PC-9 (cell line): ENCODE results near the gene GATC.

ENCODE experiments used
- EZH2 ChIP-seq: fragments of 200-600 bp; sonication (generic); IDR thresholded peaks from 2 replicates; pipeline ENCODE4 v1.8.0; 2017; ENCODE audit warnings: antibody characterized with exemption, low read depth
- TF ChIP-seq, protein P1 (sequence below): fragments of 200-600 bp; sonication (generic); conservative IDR thresholded peaks from 2 replicates; pipeline ENCODE4 v1.6.1; 2017; ENCODE audit warnings: mixed run types, antibody characterized with exemption, mild to moderate bottlenecking, moderate library complexity

DNA sequence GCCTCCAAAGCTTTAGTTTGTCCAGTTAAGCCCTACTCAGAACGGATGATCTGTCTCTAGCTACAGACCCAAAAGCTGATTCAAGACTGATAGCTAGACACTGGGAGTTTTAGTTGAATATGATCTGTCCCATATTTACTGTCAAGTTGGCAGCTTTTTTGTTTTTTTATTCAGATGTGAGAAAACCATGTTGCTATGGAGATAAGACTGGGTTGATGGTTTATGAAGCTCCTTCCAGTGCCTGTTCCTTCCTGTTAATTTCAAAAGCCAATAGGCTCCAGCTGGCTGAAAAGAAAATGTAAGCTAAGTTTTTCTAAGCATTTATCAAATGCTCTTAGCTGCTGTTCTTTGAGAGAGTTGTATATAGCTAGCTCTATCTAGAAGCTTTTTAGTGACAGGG is 54.3 kb downstream of the GATC start:
- TF ChIP-seq, protein P1, sequence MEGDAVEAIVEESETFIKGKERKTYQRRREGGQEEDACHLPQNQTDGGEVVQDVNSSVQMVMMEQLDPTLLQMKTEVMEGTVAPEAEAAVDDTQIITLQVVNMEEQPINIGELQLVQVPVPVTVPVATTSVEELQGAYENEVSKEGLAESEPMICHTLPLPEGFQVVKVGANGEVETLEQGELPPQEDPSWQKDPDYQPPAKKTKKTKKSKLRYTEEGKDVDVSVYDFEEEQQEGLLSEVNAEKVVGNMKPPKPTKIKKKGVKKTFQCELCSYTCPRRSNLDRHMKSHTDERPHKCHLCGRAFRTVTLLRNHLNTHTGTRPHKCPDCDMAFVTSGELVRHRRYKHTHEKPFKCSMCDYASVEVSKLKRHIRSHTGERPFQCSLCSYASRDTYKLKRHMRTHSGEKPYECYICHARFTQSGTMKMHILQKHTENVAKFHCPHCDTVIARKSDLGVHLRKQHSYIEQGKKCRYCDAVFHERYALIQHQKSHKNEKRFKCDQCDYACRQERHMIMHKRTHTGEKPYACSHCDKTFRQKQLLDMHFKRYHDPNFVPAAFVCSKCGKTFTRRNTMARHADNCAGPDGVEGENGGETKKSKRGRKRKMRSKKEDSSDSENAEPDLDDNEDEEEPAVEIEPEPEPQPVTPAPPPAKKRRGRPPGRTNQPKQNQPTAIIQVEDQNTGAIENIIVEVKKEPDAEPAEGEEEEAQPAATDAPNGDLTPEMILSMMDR = no peak
- no peak for TF ChIP-seq EZH2
